ENCODE measurements around the gene KIAA1549. TPM values are rescaled to one million over a fixed set of nuclear protein-coding genes. Genes with fewer than 3 reads are reported as not detected.

KIAA1549 gene
- total RNA-seq, 1 donor = 3.3 TPM

- no peak for TF ChIP-seq CTCF (IDR thresholded peaks at IDR 0.05; ENCODE audit: extremely low read depth, low read depth, low read length)
- Histone ChIP-seq H3K27ac (ENCODE audit: low read depth, low read length) (no peak overlapping the region), H4K20me1 (ENCODE audit: insufficient read depth, low read length) (peaks cover 28% of the 10 kb centered on the region), H3K4me1 (ENCODE audit: insufficient read depth, low read length) (peaks cover 1% of the 10 kb centered on the region), H3K4me2 (ENCODE audit: insufficient read depth, low read length) (no peak overlapping the region), H3K36me3 (ENCODE audit: insufficient read depth, low read length) (no peaks in the 10 kb centered on the region), H3K79me2 (ENCODE audit: insufficient read depth, low read length) (peaks cover 23% of the 10 kb centered on the region), H2AFZ (ENCODE audit: low read length) (no peak overlapping the region), H3K4me3 (ENCODE audit: insufficient read depth, low read length) (no peak overlapping the region), H3K27me3 (ENCODE audit: insufficient read depth, low read length) (no peaks in the 10 kb centered on the region), H3K9me3 (ENCODE audit: low read depth, low read length) (no peaks in the 10 kb centered on the region)
- no peak for DNase-seq (ENCODE audit: insufficient read length, low spot score, missing footprints)
Measured at GRCh38 chr7:138974675-138975292, 6.4 kb downstream of the KIAA1549 start.

GRCh38 chr7:138974103-138974502, 7.1 kb downstream of the KIAA1549 start:
- TF ChIP-seq CTCF (IDR thresholded peaks at IDR 0.05; ENCODE audit: extremely low read depth, low read depth, low read length) = no peak
- H2AFZ ChIP-seq (ENCODE audit: low read length) = no peak overlapping the region
- H3K4me1 ChIP-seq (ENCODE audit: insufficient read depth, low read length) = no peaks in the 10 kb centered on the region
- H3K79me2 ChIP-seq (ENCODE audit: insufficient read depth, low read length) = peaks cover 19% of the 10 kb centered on the region
- no peaks in the 10 kb centered on the region for H3K9me3 ChIP-seq (ENCODE audit: low read depth, low read length)
- H3K27ac ChIP-seq (ENCODE audit: low read depth, low read length) = no peak overlapping the region
- H3K4me3 ChIP-seq (ENCODE audit: insufficient read depth, low read length) = no peak overlapping the region
- H3K27me3 ChIP-seq (ENCODE audit: insufficient read depth, low read length) = no peaks in the 10 kb centered on the region
- peaks cover 24% of the 10 kb centered on the region for H4K20me1 ChIP-seq (ENCODE audit: insufficient read depth, low read length)
- no peaks in the 10 kb centered on the region for H3K36me3 ChIP-seq (ENCODE audit: insufficient read depth, low read length)
- DNase-seq (ENCODE audit: insufficient read length, low spot score, missing footprints) = no peak
- no peak overlapping the region for H3K4me2 ChIP-seq (ENCODE audit: insufficient read depth, low read length)

- H3K79me2 ChIP-seq (ENCODE audit: insufficient read depth, low read length) = peaks cover 16% of the 10 kb centered on the region
- no peak overlapping the region for H3K4me2 ChIP-seq (ENCODE audit: insufficient read depth, low read length)
- H2AFZ ChIP-seq (ENCODE audit: low read length) = no peak overlapping the region
- H3K9me3 ChIP-seq (ENCODE audit: low read depth, low read length) = no peaks in the 10 kb centered on the region
- no peak for TF ChIP-seq CTCF (IDR thresholded peaks at IDR 0.05; ENCODE audit: extremely low read depth, low read depth, low read length)
- no peak overlapping the region for H3K4me3 ChIP-seq (ENCODE audit: insufficient read depth, low read length)
- H3K27me3 ChIP-seq (ENCODE audit: insufficient read depth, low read length) = no peaks in the 10 kb centered on the region
- no peaks in the 10 kb centered on the region for H3K36me3 ChIP-seq (ENCODE audit: insufficient read depth, low read length)
- H4K20me1 ChIP-seq (ENCODE audit: insufficient read depth, low read length) = peaks cover 17% of the 10 kb centered on the region
- no peak for DNase-seq (ENCODE audit: insufficient read length, low spot score, missing footprints)
- no peaks in the 10 kb centered on the region for H3K4me1 ChIP-seq (ENCODE audit: insufficient read depth, low read length)
- no peak overlapping the region for H3K27ac ChIP-seq (ENCODE audit: low read depth, low read length)
Measured at GRCh38 chr7:138970952-138971351, 10.2 kb downstream of the KIAA1549 start.

GRCh38 chr7:138970446-138970845, 10.7 kb downstream of the KIAA1549 start:
- TF ChIP-seq CTCF (IDR thresholded peaks at IDR 0.05; ENCODE audit: extremely low read depth, low read depth, low read length) = no peak
- Histone ChIP-seq H3K27me3 (ENCODE audit: insufficient read depth, low read length) (no peaks in the 10 kb centered on the region), H3K4me1 (ENCODE audit: insufficient read depth, low read length) (no peaks in the 10 kb centered on the region), H3K36me3 (ENCODE audit: insufficient read depth, low read length) (no peaks in the 10 kb centered on the region), H3K9me3 (ENCODE audit: low read depth, low read length) (no peaks in the 10 kb centered on the region), H3K27ac (ENCODE audit: low read depth, low read length) (no peak overlapping the region), H3K4me2 (ENCODE audit: insufficient read depth, low read length) (no peak overlapping the region), H2AFZ (ENCODE audit: low read length) (no peak overlapping the region), H3K79me2 (ENCODE audit: insufficient read depth, low read length) (peaks cover 17% of the 10 kb centered on the region), H3K4me3 (ENCODE audit: insufficient read depth, low read length) (no peak overlapping the region), H4K20me1 (ENCODE audit: insufficient read depth, low read length) (peaks cover 20% of the 10 kb centered on the region)
- no peak for DNase-seq (ENCODE audit: insufficient read length, low spot score, missing footprints)

All from osteoblast (primary cell).